ENCODE measurements around the gene EPAS1. TPM values are rescaled to one million over a fixed set of nuclear protein-coding genes. Genes with fewer than 3 reads are reported as not detected.
A peak's percentile ranks its signal among the peaks of the same experiment; 100 is the strongest.

EPAS1 gene
- total and polyA plus RNA-seq, 2 experiments from 2014 or later: 47.5 to 73.8 TPM

DNA sequence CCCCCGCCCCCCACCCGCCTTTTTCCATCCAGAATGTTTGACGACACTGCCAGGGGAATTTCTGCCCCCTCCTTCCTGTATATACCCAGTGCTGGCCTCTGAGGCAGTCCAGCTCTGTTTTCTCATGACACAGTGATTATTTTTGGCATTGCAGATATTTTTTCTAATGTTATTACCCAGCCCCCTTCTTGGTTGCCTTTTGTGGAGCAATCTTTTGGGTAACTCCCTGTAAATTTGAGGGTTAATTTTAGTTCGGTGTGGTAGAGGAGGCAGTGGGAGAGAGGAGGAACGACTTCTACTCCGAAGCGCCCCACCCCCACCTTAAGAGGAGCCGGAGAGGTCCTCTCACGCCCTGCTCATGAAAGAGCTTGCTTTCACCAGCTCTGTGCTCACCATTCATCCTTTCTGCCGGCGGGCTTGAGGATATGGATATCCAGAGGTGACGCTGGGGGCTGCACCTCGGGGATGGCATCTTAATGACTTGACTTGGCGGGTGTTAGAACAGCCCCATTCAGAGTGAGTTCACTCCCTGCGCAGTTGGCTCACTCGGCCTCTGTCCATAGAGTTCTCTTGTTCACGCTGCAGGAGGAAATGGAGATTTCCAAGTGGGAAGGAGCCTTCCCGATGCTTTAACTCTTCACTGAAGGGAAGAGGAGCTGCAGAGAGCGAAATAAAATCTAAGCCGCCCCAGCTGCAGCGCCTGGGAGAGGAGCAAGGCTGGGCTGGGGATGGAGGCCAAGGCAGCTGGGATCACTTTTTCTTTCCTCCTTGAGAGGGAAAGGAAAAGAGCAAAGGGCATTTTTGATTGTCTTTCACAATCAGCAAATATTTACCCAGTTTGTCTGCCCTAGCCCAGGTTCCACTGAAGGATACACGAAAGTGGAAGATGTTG, 38.4 kb downstream of the EPAS1 start:
- H3F3A ChIP-seq (ENCODE audit: insufficient read depth): peaks cover 57% of the 10 kb centered on the region
- no peaks in the 10 kb centered on the region for H3K27me3 ChIP-seq (replicated peaks; ENCODE audit: insufficient read depth)
- peak overlapping the region; percentile 93 for H3K4me2 ChIP-seq (ENCODE audit: unreplicated experiment)
- no peaks in the 10 kb centered on the region for H3K36me3 ChIP-seq (ENCODE audit: low read depth)
- no peak for TF ChIP-seq EZH2 (IDR thresholded peaks at IDR 0.05; ENCODE audit: insufficient read depth, poor library complexity, severe bottlenecking)
- TF ChIP-seq EZH2phosphoT487 (IDR thresholded peaks at IDR 0.05; ENCODE audit: insufficient read depth, low read depth): no peak
- H3K9me2 ChIP-seq (ENCODE audit: insufficient read depth): no peaks in the 10 kb centered on the region
- H3K9ac ChIP-seq: peak overlapping the region; percentile 97
- H3K27ac ChIP-seq: peak overlapping the region; percentile 100
- in situ Hi-C loops (cut with MboI): no loop called here
- peaks cover 70% of the 10 kb centered on the region for H3K79me2 ChIP-seq (ENCODE audit: insufficient read depth)
- no peaks in the 10 kb centered on the region for H3K9me3 ChIP-seq (ENCODE audit: low read depth)
- DNase-seq: peak; percentile 89
- no peaks in the 10 kb centered on the region for H4K20me1 ChIP-seq (ENCODE audit: insufficient read depth)
- H3K4me1 ChIP-seq (ENCODE audit: insufficient read depth): peaks cover 70% of the 10 kb centered on the region
- peak overlapping the region; percentile 71 for H3K4me3 ChIP-seq
- H2AFZ ChIP-seq: no peak overlapping the region
- WGBS, 2 experiments (ENCODE audit: low coverage in 1 of 2, low lambda C conversion rate in 2 of 2, missing lambda C conversion rate in 2 of 2): 1 to 6% methylated on average over 22 of the region's 22 CpGs

DNA sequence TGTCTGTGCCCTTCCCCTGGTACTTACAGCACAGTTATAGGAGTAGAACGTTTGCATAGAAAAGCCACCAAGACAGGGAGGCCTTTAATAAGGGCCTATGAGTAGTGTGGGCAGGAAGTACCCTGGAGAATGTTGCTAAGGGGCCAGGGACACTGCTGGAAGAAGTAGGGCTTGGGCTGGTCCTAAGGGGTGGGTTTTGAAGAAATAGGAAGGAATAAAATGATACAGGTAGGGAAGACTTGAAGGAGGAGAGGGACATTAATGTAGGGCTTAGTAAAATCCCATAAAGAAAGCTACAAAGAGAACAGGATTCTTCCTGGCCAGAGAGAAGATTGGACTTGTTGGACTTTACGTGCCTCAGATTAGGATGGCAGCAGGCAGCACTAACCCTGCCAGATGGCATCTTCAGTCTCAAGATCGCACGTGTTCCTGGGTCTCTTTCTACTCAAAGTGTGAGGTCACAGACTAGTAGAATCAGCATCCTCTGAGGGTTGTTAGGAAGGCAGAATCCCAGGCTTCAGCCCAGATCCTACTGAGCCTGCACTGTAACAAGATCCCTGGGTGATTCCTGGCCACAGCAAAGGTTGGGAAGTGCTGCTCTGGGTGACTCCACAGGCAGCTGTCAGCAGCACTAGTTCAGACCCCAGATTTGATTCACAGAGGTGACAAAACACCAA, 39.2 kb downstream of the EPAS1 start:
- Histone ChIP-seq H3K27me3 (replicated peaks; ENCODE audit: insufficient read depth) (no peaks in the 10 kb centered on the region), H3K27ac (peak overlapping the region; percentile 100), H3F3A (ENCODE audit: insufficient read depth) (peaks cover 50% of the 10 kb centered on the region), H3K36me3 (ENCODE audit: low read depth) (no peaks in the 10 kb centered on the region), H2AFZ (no peak overlapping the region), H3K4me2 (ENCODE audit: unreplicated experiment) (peak overlapping the region; percentile 93), H3K4me3 (peak overlapping the region; percentile 71), H3K9me2 (ENCODE audit: insufficient read depth) (no peaks in the 10 kb centered on the region), H4K20me1 (ENCODE audit: insufficient read depth) (no peaks in the 10 kb centered on the region), H3K9ac (peak overlapping the region; percentile 97), H3K9me3 (ENCODE audit: low read depth) (no peaks in the 10 kb centered on the region), H3K4me1 (ENCODE audit: insufficient read depth) (peaks cover 62% of the 10 kb centered on the region), H3K79me2 (ENCODE audit: insufficient read depth) (peaks cover 70% of the 10 kb centered on the region)
- in situ Hi-C loops (cut with MboI): no loop called here
- DNase-seq: peak; percentile 77
- no peak for TF ChIP-seq EZH2 (IDR thresholded peaks at IDR 0.05; ENCODE audit: insufficient read depth, poor library complexity, severe bottlenecking)
- no peak for TF ChIP-seq EZH2phosphoT487 (IDR thresholded peaks at IDR 0.05; ENCODE audit: insufficient read depth, low read depth)
- WGBS, 2 experiments (ENCODE audit: low coverage in 1 of 2, low lambda C conversion rate in 2 of 2, missing lambda C conversion rate in 2 of 2): 18 to 20% methylated on average over 4 of the region's 4 CpGs

DNA sequence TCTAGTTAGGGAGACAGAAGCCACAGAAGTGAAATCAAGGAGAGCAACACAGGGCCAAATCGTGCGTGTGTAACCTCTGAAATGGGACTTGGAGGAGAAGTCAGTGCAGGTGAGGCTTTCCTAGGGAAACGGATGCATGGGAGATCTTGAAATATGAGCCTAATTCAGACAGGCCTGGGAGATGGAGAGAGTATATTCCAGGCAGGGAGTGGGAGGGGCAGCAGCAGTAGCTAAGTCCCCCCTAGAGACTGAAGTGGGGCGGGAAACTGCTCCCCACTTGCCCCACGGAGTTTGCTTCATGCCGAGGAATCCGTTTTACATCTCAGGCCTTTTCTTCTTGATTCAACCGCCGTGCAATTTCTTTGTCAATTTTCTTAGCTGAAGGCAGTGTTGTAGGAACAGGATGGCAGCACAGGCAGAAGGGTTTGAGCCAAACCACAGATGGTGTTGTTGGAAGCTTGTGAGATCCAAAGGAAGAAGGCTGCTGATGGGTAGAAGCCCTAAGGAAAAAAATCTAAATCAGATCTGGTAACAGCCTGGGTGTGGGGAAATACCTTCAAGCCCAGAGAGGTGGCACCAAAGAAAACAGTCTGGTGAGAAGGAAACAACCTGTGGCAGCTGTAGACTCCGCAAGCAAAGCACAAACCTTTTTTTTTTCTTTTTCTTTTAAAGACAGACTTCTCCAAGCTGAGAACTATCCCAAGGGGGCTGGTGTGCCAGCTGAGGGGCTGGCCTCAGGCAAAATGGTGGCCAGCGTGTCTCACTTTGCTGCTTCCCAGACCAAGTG, 40.2 kb downstream of the EPAS1 start:
- H4K20me1 ChIP-seq (ENCODE audit: insufficient read depth): no peaks in the 10 kb centered on the region
- H3K4me1 ChIP-seq (ENCODE audit: insufficient read depth): peaks cover 53% of the 10 kb centered on the region
- 83 to 89% methylated on average over 11 of the region's 11 CpGs for WGBS, 2 experiments (ENCODE audit: low coverage in 1 of 2, low lambda C conversion rate in 2 of 2, missing lambda C conversion rate in 2 of 2)
- no peaks in the 10 kb centered on the region for H3K36me3 ChIP-seq (ENCODE audit: low read depth)
- peaks cover 45% of the 10 kb centered on the region for H3F3A ChIP-seq (ENCODE audit: insufficient read depth)
- no peak for DNase-seq
- H3K9ac ChIP-seq: peak overlapping the region; percentile 97
- peak overlapping the region; percentile 93 for H3K4me2 ChIP-seq (ENCODE audit: unreplicated experiment)
- TF ChIP-seq EZH2 (IDR thresholded peaks at IDR 0.05; ENCODE audit: insufficient read depth, poor library complexity, severe bottlenecking) (no peak), EZH2phosphoT487 (IDR thresholded peaks at IDR 0.05; ENCODE audit: insufficient read depth, low read depth) (no peak)
- no peak overlapping the region for H2AFZ ChIP-seq
- H3K9me3 ChIP-seq (ENCODE audit: low read depth): no peaks in the 10 kb centered on the region
- peak overlapping the region; percentile 100 for H3K27ac ChIP-seq
- H3K79me2 ChIP-seq (ENCODE audit: insufficient read depth): peaks cover 72% of the 10 kb centered on the region
- H3K27me3 ChIP-seq (replicated peaks; ENCODE audit: insufficient read depth): no peaks in the 10 kb centered on the region
- in situ Hi-C loops (cut with MboI): no loop called here
- H3K4me3 ChIP-seq: no peak overlapping the region
- H3K9me2 ChIP-seq (ENCODE audit: insufficient read depth): no peaks in the 10 kb centered on the region

DNA sequence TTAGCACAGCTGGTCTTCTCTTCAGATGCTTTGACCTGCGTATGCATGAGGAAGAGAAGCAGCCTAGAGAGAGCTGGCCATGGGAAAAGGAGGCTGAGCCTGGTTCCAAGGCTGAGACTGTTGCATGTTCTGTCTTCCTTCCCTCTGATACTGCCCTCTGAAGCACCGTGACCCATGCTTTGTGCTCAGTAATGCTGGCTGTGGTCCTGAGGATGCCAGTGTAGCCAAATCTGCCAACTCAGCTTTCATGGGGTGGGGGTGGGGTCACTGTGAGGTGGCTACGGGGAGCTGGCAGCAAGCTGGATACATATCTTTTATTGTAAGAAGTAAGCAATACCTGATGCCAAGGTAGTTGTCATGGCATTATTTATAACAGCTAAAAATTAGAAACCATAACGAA, 41.5 kb downstream of the EPAS1 start:
- Histone ChIP-seq H3K4me2 (ENCODE audit: unreplicated experiment) (no peak overlapping the region), H2AFZ (no peak overlapping the region), H3F3A (ENCODE audit: insufficient read depth) (peaks cover 38% of the 10 kb centered on the region), H3K27me3 (replicated peaks; ENCODE audit: insufficient read depth) (no peaks in the 10 kb centered on the region), H3K4me3 (no peak overlapping the region), H3K79me2 (ENCODE audit: insufficient read depth) (peaks cover 73% of the 10 kb centered on the region), H3K36me3 (ENCODE audit: low read depth) (no peaks in the 10 kb centered on the region), H3K9me2 (ENCODE audit: insufficient read depth) (no peaks in the 10 kb centered on the region), H3K9ac (no peak overlapping the region), H3K4me1 (ENCODE audit: insufficient read depth) (peaks cover 40% of the 10 kb centered on the region), H3K9me3 (ENCODE audit: low read depth) (no peaks in the 10 kb centered on the region), H4K20me1 (ENCODE audit: insufficient read depth) (0 out of 2 replicates have a peak, but pooled peaks cover 4% of the 10 kb centered on the region), H3K27ac (no peak overlapping the region)
- in situ Hi-C loops (cut with MboI): no loop called here
- TF ChIP-seq EZH2 (IDR thresholded peaks at IDR 0.05; ENCODE audit: insufficient read depth, poor library complexity, severe bottlenecking): no peak
- TF ChIP-seq EZH2phosphoT487 (IDR thresholded peaks at IDR 0.05; ENCODE audit: insufficient read depth, low read depth): no peak
- WGBS, 2 experiments (ENCODE audit: low coverage in 1 of 2, low lambda C conversion rate in 2 of 2, missing lambda C conversion rate in 2 of 2): 97 to 99% methylated on average over 4 of the region's 4 CpGs
- DNase-seq: no peak
